GM13976 (cell line): ENCODE results near the gene SERPINF2.
"Not testable (repeated sequence)": the region's sequence is repeated elsewhere in the genome, so short reads cannot be mapped to it uniquely, and the experiment has no call there.

Source experiments
- DNase-seq: peaks from one replicate; pipeline ENCODE4 v3.0.0; 2012; ENCODE audit warnings: low spot score
- in situ Hi-C: fragments of 300-500 bp; cut with MboI; formaldehyde crosslinking; loops from one replicate; pipeline ENCODE4 v1.12.0; 2022; ENCODE audit warnings: low sequenced_read_pairs, mixed read lengths, inconsistent platforms; ENCODE audit not compliant: unreplicated experiment
- TF ChIP-seq, protein P1 (sequence below): IDR thresholded peaks from 2 replicates; pipeline ENCODE4 v1.5.1; 2012; ENCODE audit warnings: borderline replicate concordance, mild to moderate bottlenecking; ENCODE audit not compliant: insufficient read depth; ENCODE audit errors: extremely low read depth, missing control alignments, control extremely low read depth

SERPINF2 gene

GRCh38 chr17:1707107-1707506 is 35.6 kb upstream of the SERPINF2 start:
- DNase-seq = no peak
- TF ChIP-seq, protein P1, sequence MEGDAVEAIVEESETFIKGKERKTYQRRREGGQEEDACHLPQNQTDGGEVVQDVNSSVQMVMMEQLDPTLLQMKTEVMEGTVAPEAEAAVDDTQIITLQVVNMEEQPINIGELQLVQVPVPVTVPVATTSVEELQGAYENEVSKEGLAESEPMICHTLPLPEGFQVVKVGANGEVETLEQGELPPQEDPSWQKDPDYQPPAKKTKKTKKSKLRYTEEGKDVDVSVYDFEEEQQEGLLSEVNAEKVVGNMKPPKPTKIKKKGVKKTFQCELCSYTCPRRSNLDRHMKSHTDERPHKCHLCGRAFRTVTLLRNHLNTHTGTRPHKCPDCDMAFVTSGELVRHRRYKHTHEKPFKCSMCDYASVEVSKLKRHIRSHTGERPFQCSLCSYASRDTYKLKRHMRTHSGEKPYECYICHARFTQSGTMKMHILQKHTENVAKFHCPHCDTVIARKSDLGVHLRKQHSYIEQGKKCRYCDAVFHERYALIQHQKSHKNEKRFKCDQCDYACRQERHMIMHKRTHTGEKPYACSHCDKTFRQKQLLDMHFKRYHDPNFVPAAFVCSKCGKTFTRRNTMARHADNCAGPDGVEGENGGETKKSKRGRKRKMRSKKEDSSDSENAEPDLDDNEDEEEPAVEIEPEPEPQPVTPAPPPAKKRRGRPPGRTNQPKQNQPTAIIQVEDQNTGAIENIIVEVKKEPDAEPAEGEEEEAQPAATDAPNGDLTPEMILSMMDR = no peak
- in situ Hi-C loops = loop anchor here (25.0 kb wide), 1 partner anchor 330 kb away; the partner anchor contains the start of genes DPH1, OVCA2 and RTN4RL1

DNA sequence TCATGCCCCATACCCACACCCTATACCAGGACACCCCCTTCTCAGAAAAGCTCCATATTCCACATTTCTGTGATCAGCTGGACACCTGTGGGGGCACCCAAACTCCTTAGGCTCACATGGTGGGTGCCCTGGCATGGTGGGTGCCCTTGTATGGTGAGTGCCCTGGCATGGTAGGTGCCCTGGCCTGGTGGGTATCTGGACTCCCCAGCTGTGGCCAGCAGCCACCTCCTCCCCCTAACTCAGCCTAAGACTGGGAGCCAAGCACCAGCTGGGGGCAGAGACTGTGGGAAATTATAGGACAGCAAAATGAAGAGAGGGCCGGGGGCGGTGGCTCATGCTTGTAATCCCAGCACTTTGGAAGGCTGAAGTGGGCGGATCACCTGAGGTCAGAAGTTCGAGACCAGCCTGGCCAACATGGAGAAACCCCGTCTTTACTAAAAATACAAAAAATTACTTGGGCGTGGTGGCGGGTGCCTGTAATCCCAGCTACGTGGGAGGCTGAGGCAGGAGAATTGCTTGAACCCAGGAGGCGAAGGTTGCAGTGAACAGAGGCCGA is 33.8 kb upstream of the SERPINF2 start:
- not testable (repeated sequence) for DNase-seq
- in situ Hi-C loops = loop anchor here (25.0 kb wide), 1 partner anchor 328 kb away; the partner anchor contains the start of genes DPH1, OVCA2 and RTN4RL1

DNA sequence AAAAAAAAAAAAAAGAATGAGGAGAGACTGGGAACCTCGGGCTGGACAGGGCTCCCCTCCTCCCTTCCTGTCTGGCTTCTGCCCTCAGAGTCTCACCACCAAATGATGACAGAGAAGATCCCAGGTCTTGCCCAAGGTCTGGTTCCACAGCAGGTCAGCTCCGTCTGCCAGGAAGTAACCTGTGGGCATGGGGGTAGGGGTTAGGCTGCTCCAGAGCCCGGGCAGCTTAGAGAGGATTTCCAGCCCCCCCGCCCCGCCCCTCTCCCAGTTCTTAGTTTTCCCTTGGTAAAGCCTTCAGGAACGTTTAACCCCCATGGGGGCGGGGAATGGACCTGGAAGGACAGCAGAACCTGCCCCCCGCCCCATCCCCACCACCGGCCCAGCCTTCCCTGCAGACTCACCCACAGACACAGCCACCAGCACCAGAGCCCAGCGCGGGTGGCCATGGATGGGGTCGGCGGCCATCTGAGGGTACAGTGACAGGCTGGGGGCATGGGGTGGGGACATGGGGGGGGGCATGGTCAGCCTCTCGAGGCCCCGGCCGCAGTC is 33.2 kb upstream of the SERPINF2 start:
- DNase-seq = no peak
- TF ChIP-seq, protein P1 = no peak
- in situ Hi-C loops = loop anchor here (25.0 kb wide), 1 partner anchor 328 kb away; the partner anchor contains the start of genes DPH1, OVCA2 and RTN4RL1

GRCh38 chr17:1709971-1710806 is 32.5 kb upstream of the SERPINF2 start, which contains the start of gene TLCD2:
TLCD2 (minus strand) TSS chr17:1710377; CDS start chr17:1710242, 135 bp downstream.
- peak; percentile 62 for DNase-seq

DNA sequence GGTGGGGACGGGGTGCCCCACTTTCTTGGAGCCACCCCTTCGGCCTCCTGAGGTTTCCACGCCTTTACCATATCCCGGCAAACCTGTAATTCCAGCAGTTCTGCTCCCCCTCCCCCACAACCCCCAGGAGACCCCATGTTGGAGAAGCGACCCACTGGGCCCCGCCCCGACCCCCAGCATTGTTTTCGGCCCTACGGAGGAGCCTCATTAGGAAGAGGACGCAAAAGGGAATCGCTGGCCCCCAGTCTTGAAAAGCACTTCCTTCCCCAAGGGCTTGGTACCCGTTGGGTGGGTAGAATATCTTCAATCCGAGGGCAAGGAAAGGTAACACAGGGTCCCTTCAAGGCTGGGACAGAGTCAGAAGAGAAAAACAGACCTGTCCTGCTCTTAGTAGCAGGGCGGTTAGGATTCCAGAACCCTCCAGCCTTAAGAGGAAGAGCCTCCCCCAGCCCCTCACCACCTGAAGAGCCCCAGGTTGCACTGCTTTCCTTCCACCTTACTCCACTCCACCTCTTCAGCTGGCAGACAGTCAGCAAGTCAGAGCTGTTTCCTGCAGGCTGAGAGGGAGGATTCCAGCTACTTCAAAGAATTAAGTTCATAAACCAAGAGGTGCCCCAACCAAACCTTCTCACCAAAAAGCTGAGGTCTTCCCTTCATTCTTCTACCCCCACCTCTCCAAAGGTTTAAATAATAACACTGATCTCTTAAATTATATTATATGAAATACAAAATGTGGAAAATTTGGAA is 31.7 kb upstream of the SERPINF2 start:
- no peak for DNase-seq
- in situ Hi-C loops = loop anchor here (25.0 kb wide), 1 partner anchor 326 kb away; the partner anchor contains the start of genes DPH1, OVCA2 and RTN4RL1
- TF ChIP-seq, protein P1 = no peak

More at GRCh38 chr17:1709971-1710806, 32.5 kb upstream of the SERPINF2 start, which contains the start of gene TLCD2:
- TF ChIP-seq, protein P1 = no peak
- in situ Hi-C loops = loop anchor here (25.0 kb wide), 1 partner anchor 327 kb away; the partner anchor contains the start of genes DPH1, OVCA2 and RTN4RL1

- DNase-seq = no peak
- in situ Hi-C loops = loop anchor here (25.0 kb wide), 1 partner anchor 325 kb away; the partner anchor contains the start of genes DPH1, OVCA2 and RTN4RL1
- TF ChIP-seq, protein P1 = no peak
Measured at GRCh38 chr17:1711804-1712203, 30.9 kb upstream of the SERPINF2 start.
